Measurements from ENCODE around the gene TAS2R31. TPM values are rescaled to one million over a fixed set of nuclear protein-coding genes. Genes with fewer than 3 reads are reported as not detected.

The TAS2R31 gene
- total and polyA plus RNA-seq, 10 of the 15 experiments (the other 5 are each of a cell fraction or from before 2014, with no cell fraction given): 0.09 to 4.9 (median 0.77) TPM

DNA sequence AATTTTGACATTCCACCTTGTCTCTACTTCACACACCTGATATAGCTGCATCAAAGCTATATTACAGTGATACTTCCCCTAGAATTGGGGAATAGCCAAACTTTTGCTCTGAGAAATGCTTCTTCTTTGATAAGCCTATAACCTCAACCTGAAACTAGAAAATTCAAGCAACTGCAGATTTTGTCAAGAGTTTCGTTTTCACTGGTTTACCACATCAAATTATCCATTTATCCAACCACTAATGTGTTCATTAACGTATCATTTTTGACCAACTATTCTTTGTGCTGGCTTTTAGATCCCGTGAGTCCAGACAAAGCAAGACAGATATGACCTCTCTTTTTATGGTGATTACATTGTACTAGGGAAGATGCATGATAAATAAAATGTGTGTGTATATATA lies 44.4 kb upstream of the TAS2R31 start (continued):
- TF ChIP-seq, protein P1, sequence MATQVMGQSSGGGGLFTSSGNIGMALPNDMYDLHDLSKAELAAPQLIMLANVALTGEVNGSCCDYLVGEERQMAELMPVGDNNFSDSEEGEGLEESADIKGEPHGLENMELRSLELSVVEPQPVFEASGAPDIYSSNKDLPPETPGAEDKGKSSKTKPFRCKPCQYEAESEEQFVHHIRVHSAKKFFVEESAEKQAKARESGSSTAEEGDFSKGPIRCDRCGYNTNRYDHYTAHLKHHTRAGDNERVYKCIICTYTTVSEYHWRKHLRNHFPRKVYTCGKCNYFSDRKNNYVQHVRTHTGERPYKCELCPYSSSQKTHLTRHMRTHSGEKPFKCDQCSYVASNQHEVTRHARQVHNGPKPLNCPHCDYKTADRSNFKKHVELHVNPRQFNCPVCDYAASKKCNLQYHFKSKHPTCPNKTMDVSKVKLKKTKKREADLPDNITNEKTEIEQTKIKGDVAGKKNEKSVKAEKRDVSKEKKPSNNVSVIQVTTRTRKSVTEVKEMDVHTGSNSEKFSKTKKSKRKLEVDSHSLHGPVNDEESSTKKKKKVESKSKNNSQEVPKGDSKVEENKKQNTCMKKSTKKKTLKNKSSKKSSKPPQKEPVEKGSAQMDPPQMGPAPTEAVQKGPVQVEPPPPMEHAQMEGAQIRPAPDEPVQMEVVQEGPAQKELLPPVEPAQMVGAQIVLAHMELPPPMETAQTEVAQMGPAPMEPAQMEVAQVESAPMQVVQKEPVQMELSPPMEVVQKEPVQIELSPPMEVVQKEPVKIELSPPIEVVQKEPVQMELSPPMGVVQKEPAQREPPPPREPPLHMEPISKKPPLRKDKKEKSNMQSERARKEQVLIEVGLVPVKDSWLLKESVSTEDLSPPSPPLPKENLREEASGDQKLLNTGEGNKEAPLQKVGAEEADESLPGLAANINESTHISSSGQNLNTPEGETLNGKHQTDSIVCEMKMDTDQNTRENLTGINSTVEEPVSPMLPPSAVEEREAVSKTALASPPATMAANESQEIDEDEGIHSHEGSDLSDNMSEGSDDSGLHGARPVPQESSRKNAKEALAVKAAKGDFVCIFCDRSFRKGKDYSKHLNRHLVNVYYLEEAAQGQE (IDR thresholded peaks at IDR 0.05; ENCODE audit: low read depth, low read length): no peak
- TF ChIP-seq SMARCA5 (IDR thresholded peaks at IDR 0.05) (no peak), FOS (IDR thresholded peaks at IDR 0.05; ENCODE audit: borderline replicate concordance, extremely low read depth, insufficient read length) (no peak)

DNA sequence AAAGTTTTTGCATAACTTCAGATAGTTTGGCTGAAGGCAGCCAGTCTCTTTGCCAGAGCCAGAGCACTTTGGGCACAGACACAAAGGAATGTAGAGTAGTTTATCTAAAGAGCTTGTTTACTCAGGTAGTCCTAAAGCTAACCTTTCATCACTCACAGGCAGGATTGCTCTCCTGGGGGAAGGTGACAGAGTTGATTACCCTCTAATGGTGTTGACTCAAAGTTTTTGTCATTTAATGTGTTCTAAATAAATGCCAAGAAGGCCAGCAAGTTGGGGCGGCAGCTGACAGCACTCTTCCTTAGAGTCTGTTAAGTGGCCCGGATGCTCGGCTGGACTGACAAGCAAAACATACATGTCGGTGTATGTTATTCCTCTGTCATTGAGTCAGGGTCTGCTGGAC lies 40.2 kb upstream of the TAS2R31 start:
- ChIA-PET POLR2A (no interaction called here), SMC1A (ENCODE audit: uncharacterized antibody, unreplicated experiment) (no interaction called here), CTCF (no interaction called here), RAD21 (ENCODE audit: unreplicated experiment) (no interaction called here)
- ATAC-seq (no peak), DNase-seq (ENCODE audit: low read depth, low spot score) (no peak), FAIRE-seq (no peak)
- Histone ChIP-seq H3K4me1 (ENCODE audit: control insufficient read depth, insufficient read depth, low read length) (no peaks in the 10 kb centered on the region), H3K9ac (ENCODE audit: control insufficient read depth, insufficient read depth, low read length) (no peak overlapping the region), H3K4me2 (ENCODE audit: control insufficient read depth, insufficient read depth) (no peak overlapping the region), H3K27ac (ENCODE audit: control insufficient read depth, insufficient read depth) (no peak overlapping the region), H4K20me1 (ENCODE audit: control insufficient read depth, insufficient read depth) (no peaks in the 10 kb centered on the region), H3K9me3 (replicated peaks; ENCODE audit: control insufficient read depth, insufficient read depth, low read length) (no peaks in the 10 kb centered on the region), H3K27me3 (replicated peaks in 1 of 2; ENCODE audit: control insufficient read depth in 2 of 2, insufficient read depth in 2 of 2, low read length in 1 of 2) (no peaks in the 10 kb centered on the region), H2AFZ (ENCODE audit: control insufficient read depth, low read depth, low read length) (no peak overlapping the region), H3K79me2 (ENCODE audit: control insufficient read depth, insufficient read depth, low read length) (no peaks in the 10 kb centered on the region), H3K4me3 (no peak overlapping the region), H3K36me3 (ENCODE audit: control insufficient read depth in 2 of 2, insufficient read depth in 2 of 2, low read length in 1 of 2) (no peaks in the 10 kb centered on the region)
- intact Hi-C loops (cut with micrococcal nuclease; ENCODE audit: unreplicated experiment): no loop called here
- TF ChIP-seq CBX5 (IDR thresholded peaks at IDR 0.05; ENCODE audit: low read depth) (no peak), BACH1 (IDR thresholded peaks at IDR 0.05; ENCODE audit: borderline replicate concordance) (no peak), EED (IDR thresholded peaks at IDR 0.05; ENCODE audit: low read depth) (no peak), SMARCA5 (IDR thresholded peaks at IDR 0.05) (no peak), POLR2AphosphoS2 (IDR thresholded peaks at IDR 0.05; ENCODE audit: low read depth, low read length) (no peak), RAD21 (IDR thresholded peaks at IDR 0.05; ENCODE audit: insufficient read depth, low read depth, low read length) (no peak), RAD51 (IDR thresholded peaks at IDR 0.05) (no peak)
- BruUV-seq (replicated peaks): no TSS peak
- in situ Hi-C loops (cut with MboI): loop anchor here (5.0 kb wide), 1 partner anchor 54 kb away; no protein-coding TSS in a partner anchor
- WGBS (ENCODE audit: insufficient coverage, insufficient replicate concordance, low lambda C conversion rate, missing lambda C conversion rate): 88% methylated on average over 4 of the region's 4 CpGs
